K562 (cell line): ENCODE measurements around the gene UTP14C. TPM values are rescaled to one million over a fixed set of nuclear protein-coding genes. Genes with fewer than 3 reads are reported as not detected.

Experiments
- ATAC-seq: fragments of 200-7000 bp; cut with Tn5 transposase; 3 replicates; pipeline ENCODE4 v1.9.1; 2020; ENCODE audit warnings: moderate library complexity
- BruUV-seq: library from RNA; stranded (reverse); fragments of 400-500 nt; replicated peaks from 2 replicates; lab custom pipeline; 2021; lab: Mats Ljungman, UMichigan
- CTCF ChIA-PET: fragments of 300-600 bp; formaldehyde crosslinking; extraction: SDS; loops from one replicate; lab custom pipeline; 2021; ENCODE audit warnings: low intra/inter-chr PET ratio; lab: Yijun Ruan, JAX
- POLR2A ChIA-PET: fragments of 300-600, 350-650 bp; sonication (Branson Sonifier 250); formaldehyde crosslinking; extraction: SDS; loops from one replicate; lab custom pipeline; 2021; ENCODE audit warnings: antibody characterized with exemption, inconsistent platforms; lab: Yijun Ruan, JAX
- DNase-seq, 4 experiments: peaks; one replicate each; pipeline versions ENCODE4 v3.0.0 to v3.0.0-alpha.2; 2011 to 2018; ENCODE audit warnings: low spot score in 3 of 4, mixed read lengths in 3 of 4; ENCODE audit errors: extremely low read depth in 1 of 4
- FAIRE-seq: peaks from 2 replicates; lab custom pipeline; 2011; peaks lifted over from hg19 to GRCh38; lab: Jason Lieb, UNC
- H2AFZ ChIP-seq: 2 replicates; pipeline ENCODE4 v1.6.0; 2011; ENCODE audit warnings: low read depth, low read length, control low read depth, inconsistent platforms
- H3K27ac ChIP-seq: fragments of 200-600 bp; 3 replicates; pipeline ENCODE4 v1.8.0; 2011; ENCODE audit warnings: low read depth, mild to moderate bottlenecking, control low read depth, inconsistent platforms, low read length, moderate library complexity, mixed read lengths; ENCODE audit errors: extremely low read depth
- H3K27me3 ChIP-seq, 2 experiments: fragments of 300-600 bp in 1 of 2; 2 replicates in 1 of 2; 3 replicates in 1 of 2; pipeline versions ENCODE4 v1.6.0 to v1.8.0; 2011; ENCODE audit warnings: inconsistent platforms in 2 of 2, low read length in 2 of 2, mild to moderate bottlenecking in 1 of 2, mixed read lengths in 1 of 2, moderate library complexity in 1 of 2; ENCODE audit not compliant: control insufficient read depth in 2 of 2, insufficient read depth in 2 of 2
- H3K36me3 ChIP-seq: fragments of 300-600 bp; 3 replicates; pipeline ENCODE4 v1.8.0; 2011; ENCODE audit warnings: mild to moderate bottlenecking, low read length, inconsistent platforms; ENCODE audit not compliant: control insufficient read depth, insufficient read depth
- H3K4me1 ChIP-seq, 2 experiments: fragments of 200-600 bp in 1 of 2; replicated peaks in 1 of 2; 2 replicates in 1 of 2; 3 replicates in 1 of 2; pipeline versions ENCODE4 v1.5.1 to v1.8.0; 2011; ENCODE audit warnings: inconsistent platforms in 2 of 2, low read length in 2 of 2, mild to moderate bottlenecking in 1 of 2, mixed read lengths in 1 of 2, moderate library complexity in 1 of 2; ENCODE audit not compliant: control insufficient read depth in 2 of 2, insufficient read depth in 2 of 2
- H3K4me2 ChIP-seq: 2 replicates; pipeline ENCODE4 v1.6.1; 2011; ENCODE audit warnings: low read length, control low read depth, inconsistent platforms, mixed read lengths; ENCODE audit not compliant: insufficient read depth
- H3K4me3 ChIP-seq: fragments of 200-600 bp; sonication (generic), shearing (Covaris generic); 2 replicates; pipeline ENCODE4 v1.5.1; 2016; ENCODE audit warnings: control low read depth, inconsistent platforms
- H3K79me2 ChIP-seq: fragments of 200-600 bp; 3 replicates; pipeline ENCODE4 v1.8.0; 2011; ENCODE audit warnings: low read length, inconsistent platforms; ENCODE audit not compliant: control insufficient read depth, insufficient read depth
- H3K9ac ChIP-seq, 2 experiments: 2 replicates each; pipeline versions ENCODE4 v1.6.0 to v1.6.1; 2011; ENCODE audit warnings: low read depth in 2 of 2, low read length in 2 of 2, control low read depth in 1 of 2, inconsistent platforms in 1 of 2, mild to moderate bottlenecking in 1 of 2, mixed read lengths in 1 of 2; ENCODE audit not compliant: insufficient read depth in 1 of 2
- H3K9me1 ChIP-seq: one replicate; pipeline ENCODE4 v1.6.0; 2011; ENCODE audit warnings: inconsistent platforms, mild to moderate bottlenecking, low read length, moderate library complexity; ENCODE audit not compliant: control insufficient read depth, insufficient read depth
- H3K9me3 ChIP-seq: replicated peaks from 2 replicates; pipeline ENCODE4 v1.5.1; 2011; ENCODE audit warnings: low read depth, low read length, inconsistent platforms; ENCODE audit not compliant: control insufficient read depth, insufficient read depth
- H4K20me1 ChIP-seq: replicated peaks from 2 replicates; pipeline ENCODE4 v1.6.1; 2011; ENCODE audit warnings: low read length, inconsistent platforms, mixed read lengths; ENCODE audit not compliant: control insufficient read depth, insufficient read depth
- C11orf30 ChIP-seq: fragments of 450-650 bp; IDR thresholded peaks from 2 replicates; pipeline ENCODE4 v1.6.1; 2016; ENCODE audit warnings: low read depth, mild to moderate bottlenecking
- DPF2 ChIP-seq: fragments of 450-650 bp; IDR thresholded peaks from 2 replicates; pipeline ENCODE4 v1.6.1; 2016
- ELF1 ChIP-seq: fragments of 200-800 bp; sonication (Bioruptor generic); IDR thresholded peaks from 2 replicates; pipeline ENCODE4 v1.6.1; 2016; ENCODE audit warnings: missing genetic modification characterization, missing compliant biosample characterization
- GTF2F1 ChIP-seq: IDR thresholded peaks from 2 replicates; pipeline ENCODE4 v1.6.1; 2011; ENCODE audit warnings: low read depth, low read length, improper control_type of control experiment
- MAFG ChIP-seq: fragments of 450-650 bp; conservative IDR thresholded peaks from 2 replicates; pipeline ENCODE4 v1.6.1; 2016; ENCODE audit warnings: missing genetic modification characterization, missing compliant biosample characterization
- NFE2 ChIP-seq: IDR thresholded peaks from 2 replicates; pipeline ENCODE4 v1.6.1; 2014; ENCODE audit warnings: antibody characterized with exemption, low read depth
- PYGO2 ChIP-seq: fragments of 450-650 bp; IDR thresholded peaks from 2 replicates; pipeline ENCODE4 v1.6.1; 2016; ENCODE audit warnings: mild to moderate bottlenecking, missing genetic modification characterization, moderate library complexity, missing compliant biosample characterization
- SMARCA4 ChIP-seq: fragments of 450-650 bp; IDR thresholded peaks from 2 replicates; pipeline ENCODE4 v1.6.1; 2016
- TRIM24 ChIP-seq, 2 experiments: fragments of 450-650 bp; IDR thresholded peaks; 2 replicates each; pipeline ENCODE4 v1.6.1; 2016
- ZNF174 ChIP-seq: fragments of 250-450 bp; sonication (Bioruptor Pico); IDR thresholded peaks from 2 replicates; pipeline ENCODE4 v1.4.0; 2020; ENCODE audit warnings: mild to moderate bottlenecking
- ZNF197 ChIP-seq: fragments of 200-800 bp; sonication (Bioruptor generic); IDR thresholded peaks from 2 replicates; pipeline ENCODE4 v1.6.1; 2016; ENCODE audit warnings: low read depth, missing genetic modification characterization, missing compliant biosample characterization
- ZNF316 ChIP-seq: fragments of 450-650 bp; IDR thresholded peaks from 2 replicates; pipeline ENCODE4 v1.6.1; 2016
- ZNF778 ChIP-seq: fragments of 450-650 bp; formaldehyde crosslinking; IDR thresholded peaks from 2 replicates; pipeline ENCODE4 v1.4.0; 2020; ENCODE audit warnings: mild to moderate bottlenecking, moderate library complexity
- WGBS: fragments of 100-300 bp; shearing (Covaris generic); methylation state at CpG from one replicate; pipeline ENCODE4 v1.1.6; 2016; ENCODE audit warnings: low coverage, mixed read lengths; ENCODE audit not compliant: insufficient coverage; ENCODE audit errors: missing lambda C conversion rate; 5-methylcytosine and 5-hydroxymethylcytosine counted together
- in situ Hi-C: fragments of 300-500 bp; cut with MboI; formaldehyde crosslinking; loops from 4 replicates; pipeline ENCODE4 v1.15.0; 2018; ENCODE audit warnings: inconsistent platforms, mixed read lengths
- intact Hi-C: fragments of 100-400 bp; cut with micrococcal nuclease; formaldehyde crosslinking; loops from 2 replicates; pipeline ENCODE4 v1.14.2; 2022
- polyA plus RNA-seq, 8 experiments: library from polyadenylated mRNA; depleted of rRNA in 4 of 8; stranded (reverse) in 5 of 8; unstranded in 3 of 8; fragments of >200 nt; fragmentation: Nextera tagmentation in 2 of 8; fragmentation: Illumina TruSeq in 1 of 8; extraction: Ambion mirVana in 2 of 8; extraction: Trizol in 1 of 8; gene quantifications; 2 replicates each; pipeline versions ENCODE4 v1.2.1 to v1.2.3, GENCODE V29; 2011 to 2014; ENCODE audit warnings: inconsistent platforms in 1 of 8, missing spikeins in 1 of 8
- total RNA-seq, 7 experiments: library from RNA; depleted of rRNA in 6 of 7; stranded (reverse); fragments of >200 nt in 6 of 7; fragmentation: Illumina TruSeq in 2 of 7; extraction: Trizol in 2 of 7; gene quantifications; 2 replicates each; pipeline versions ENCODE4 v1.2.1 to v1.2.3, GENCODE V29; 2011 to 2021; ENCODE audit warnings: low replicate concordance in 1 of 7
- TF ChIP-seq, protein P1 (sequence below): sonication (generic); IDR thresholded peaks from 2 replicates; pipeline ENCODE4 v1.6.1; 2016

The UTP14C gene
- total and polyA plus RNA-seq, 9 of the 15 experiments (the other 6 are each of a cell fraction or from before 2014, with no cell fraction given), result 3.4 to 10.3 (median 6.0) TPM

DNA sequence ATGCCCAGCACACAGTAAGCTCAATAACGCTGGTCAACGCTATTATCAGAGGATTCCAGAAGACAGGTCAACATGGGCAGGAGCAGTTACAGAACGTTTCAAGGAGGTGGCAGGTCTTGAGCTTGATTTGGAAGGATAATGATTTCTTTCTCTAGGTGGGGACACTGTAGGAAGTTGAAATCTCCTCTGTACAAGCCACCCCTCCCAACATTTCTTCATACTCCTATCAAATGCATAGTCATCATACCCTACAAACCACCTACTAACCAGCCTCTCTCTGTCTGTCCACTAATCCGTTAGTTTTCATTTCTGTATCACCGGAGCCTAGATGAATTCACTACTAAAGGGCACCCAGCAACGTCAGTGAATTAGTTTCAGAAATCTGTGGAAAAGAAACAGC lies 14.5 kb upstream of the UTP14C start:
- Histone ChIP-seq H3K9ac (peak overlapping the region in 1 of 2 experiments; percentile 86; a peak in 2 of 4 replicates), H3K36me3 (peaks cover 6% of the 10 kb centered on the region; the same call in 2 of the 3 replicates), H2AFZ (peak overlapping the region; percentile 56; the same call in 1 of the 2 replicates), H3K4me3 (peak overlapping the region; percentile 90), H3K27ac (peak overlapping the region; percentile 50), H3K27me3 (no peaks in the 10 kb centered on the region), H3K4me1 (peaks cover 9 to 13% of the 10 kb centered on the region in 2 experiments; a peak in 4 of 5 replicates), H3K9me3 (0 out of 2 replicates have a peak, but pooled peaks cover 1% of the 10 kb centered on the region), H3K4me2 (peak overlapping the region; percentile 86), H3K9me1 (no peaks in the 10 kb centered on the region), H4K20me1 (no peaks in the 10 kb centered on the region), H3K79me2 (peaks cover 94% of the 10 kb centered on the region)
- POLR2A ChIA-PET, result no interaction called here
- TF ChIP-seq ZNF316 (peak; percentile 88), ZNF197 (CRISPR knock-in tag) (no peak), MAFG (tag) (peak; percentile 60), NFE2 (peak; percentile 59), C11orf30 (peak; percentile 76), TRIM24 (IDR thresholded peaks at IDR 0.05) (no peak), ELF1 (no peak), ZNF174 (CRISPR knock-in tag) (no peak), DPF2 (0 out of 2 replicates have a peak, but pooled peaks have one; percentile 17), PYGO2 (tag) (no peak), ZNF778 (CRISPR knock-in tag) (no peak), GTF2F1 (no peak), SMARCA4 (0 out of 2 replicates have a peak, but pooled peaks have one; percentile 41)
- TF ChIP-seq, protein P1, sequence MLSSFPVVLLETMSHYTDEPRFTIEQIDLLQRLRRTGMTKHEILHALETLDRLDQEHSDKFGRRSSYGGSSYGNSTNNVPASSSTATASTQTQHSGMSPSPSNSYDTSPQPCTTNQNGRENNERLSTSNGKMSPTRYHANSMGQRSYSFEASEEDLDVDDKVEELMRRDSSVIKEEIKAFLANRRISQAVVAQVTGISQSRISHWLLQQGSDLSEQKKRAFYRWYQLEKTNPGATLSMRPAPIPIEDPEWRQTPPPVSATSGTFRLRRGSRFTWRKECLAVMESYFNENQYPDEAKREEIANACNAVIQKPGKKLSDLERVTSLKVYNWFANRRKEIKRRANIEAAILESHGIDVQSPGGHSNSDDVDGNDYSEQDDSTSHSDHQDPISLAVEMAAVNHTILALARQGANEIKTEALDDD, result peak; percentile 42; the same call in 1 of the 2 replicates
- intact Hi-C loops, result no loop called here
- ATAC-seq (no peak), DNase-seq (peak in 2 of 4 experiments; percentile 26 to 32), FAIRE-seq (peak; percentile 76)
- WGBS, result 1% methylated on average over 6 of the region's 6 CpGs
- BruUV-seq, result TSS peak; percentile 35
- in situ Hi-C loops, result loop anchor here (5.0 kb wide), 1 partner anchor 117 kb away; the partner anchor contains the start of gene NEK5
- CTCF ChIA-PET, result no interaction called here
